ENCODE data around the gene THSD7B.

- TF ChIP-seq CTCF (IDR thresholded peaks at IDR 0.05; ENCODE audit: low read depth, low read length, poor library complexity, severe bottlenecking): no peak
- no peak for TF ChIP-seq EZH2phosphoT487 (IDR thresholded peaks at IDR 0.05; ENCODE audit: borderline replicate concordance, low read length)
Observed at GRCh38 chr2:137039482-137040152, 274.3 kb downstream of the THSD7B start.

Data from DOHH2 (cell line).